HEK293 (cell line): Measurements from ENCODE around the gene FZD10.

Experiments
- SP2 ChIP-seq: fragments of 450-650 bp; formaldehyde crosslinking; IDR thresholded peaks from 2 replicates; pipeline ENCODE4 v1.5.1; 2016; ENCODE audit warnings: missing biosample characterization, missing genetic modification characterization
- ZNF324 ChIP-seq: fragments of 450-650 bp; formaldehyde crosslinking; IDR thresholded peaks from 2 replicates; pipeline ENCODE4 v1.5.1; 2016; ENCODE audit warnings: missing biosample characterization, missing genetic modification characterization
- ZNF404 ChIP-seq: fragments of 450-650 bp; formaldehyde crosslinking; IDR thresholded peaks from 2 replicates; pipeline ENCODE4 v1.5.1; 2017; ENCODE audit warnings: missing biosample characterization, missing genetic modification characterization
- ZNF549 ChIP-seq: fragments of 450-650 bp; IDR thresholded peaks from 2 replicates; pipeline ENCODE4 v1.5.1; 2018; ENCODE audit warnings: missing biosample characterization, missing genetic modification characterization, mild to moderate bottlenecking, inconsistent platforms, moderate library complexity
- ZNF777 ChIP-seq: fragments of 450-650 bp; formaldehyde crosslinking; IDR thresholded peaks from 2 replicates; pipeline ENCODE4 v1.5.1; 2017; ENCODE audit warnings: missing biosample characterization, missing genetic modification characterization, borderline replicate concordance
- TF ChIP-seq, protein P1 (sequence below): fragments of 450-650 bp; formaldehyde crosslinking; IDR thresholded peaks from 2 replicates; pipeline ENCODE4 v1.5.1; 2016; ENCODE audit warnings: missing biosample characterization, missing genetic modification characterization

DNA sequence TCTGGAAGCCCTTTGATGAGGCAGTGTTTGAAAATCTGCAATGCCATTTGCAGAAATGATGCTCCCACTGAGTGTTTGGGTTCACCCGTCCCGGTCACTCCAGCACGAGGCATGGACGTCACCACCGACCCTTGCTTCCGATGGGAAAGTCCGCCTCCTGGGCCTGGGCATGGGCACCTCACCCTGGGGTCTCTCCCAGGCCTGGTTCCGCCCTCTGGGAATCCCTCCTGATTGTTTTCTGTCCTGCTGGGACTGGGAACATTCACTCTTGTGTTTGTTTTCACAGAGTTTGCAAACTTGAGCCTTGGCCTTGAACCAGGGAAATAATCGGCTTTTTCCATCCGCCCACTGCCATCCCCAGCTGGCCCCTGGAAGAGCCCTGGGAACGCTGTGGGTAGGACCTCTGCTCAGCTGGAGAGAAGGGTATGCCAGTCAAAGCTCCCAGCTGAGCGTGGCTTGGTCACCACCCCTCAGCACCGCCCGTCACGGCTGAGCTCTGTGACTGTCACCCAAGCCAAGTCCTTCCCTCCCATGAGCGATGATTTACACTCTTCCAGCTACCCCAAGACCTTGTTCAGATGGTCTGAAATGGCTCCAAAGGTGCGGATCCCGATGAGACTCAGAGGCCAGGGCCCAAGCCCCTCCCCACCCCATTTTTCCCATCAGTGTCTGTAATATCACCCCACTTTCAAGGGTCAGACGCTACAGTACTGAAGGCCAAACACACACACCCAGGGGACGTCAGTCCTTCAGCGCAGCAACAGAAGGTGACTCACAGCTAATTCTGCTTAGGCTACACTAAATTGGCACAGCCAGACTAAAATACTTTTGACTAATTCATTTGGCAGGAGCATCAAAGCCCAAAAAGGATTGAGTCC is 34.1 kb upstream of the FZD10 start:
- TF ChIP-seq, protein P1, sequence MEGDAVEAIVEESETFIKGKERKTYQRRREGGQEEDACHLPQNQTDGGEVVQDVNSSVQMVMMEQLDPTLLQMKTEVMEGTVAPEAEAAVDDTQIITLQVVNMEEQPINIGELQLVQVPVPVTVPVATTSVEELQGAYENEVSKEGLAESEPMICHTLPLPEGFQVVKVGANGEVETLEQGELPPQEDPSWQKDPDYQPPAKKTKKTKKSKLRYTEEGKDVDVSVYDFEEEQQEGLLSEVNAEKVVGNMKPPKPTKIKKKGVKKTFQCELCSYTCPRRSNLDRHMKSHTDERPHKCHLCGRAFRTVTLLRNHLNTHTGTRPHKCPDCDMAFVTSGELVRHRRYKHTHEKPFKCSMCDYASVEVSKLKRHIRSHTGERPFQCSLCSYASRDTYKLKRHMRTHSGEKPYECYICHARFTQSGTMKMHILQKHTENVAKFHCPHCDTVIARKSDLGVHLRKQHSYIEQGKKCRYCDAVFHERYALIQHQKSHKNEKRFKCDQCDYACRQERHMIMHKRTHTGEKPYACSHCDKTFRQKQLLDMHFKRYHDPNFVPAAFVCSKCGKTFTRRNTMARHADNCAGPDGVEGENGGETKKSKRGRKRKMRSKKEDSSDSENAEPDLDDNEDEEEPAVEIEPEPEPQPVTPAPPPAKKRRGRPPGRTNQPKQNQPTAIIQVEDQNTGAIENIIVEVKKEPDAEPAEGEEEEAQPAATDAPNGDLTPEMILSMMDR (tag by site-specific recombination): no peak
- TF ChIP-seq ZNF777 (tag by site-specific recombination) (no peak), SP2 (tag by site-specific recombination) (no peak), ZNF324 (tag by site-specific recombination) (no peak), ZNF404 (no peak), ZNF549 (tag by site-specific recombination) (no peak)
